DMS153 treated with DMSO at 0.1 percent for 48 hours (cell line): ENCODE data around the gene SCN2B.

ENCODE experiments used
- DNase-seq: peaks from one replicate; lab custom pipeline; 2025; ENCODE audit not compliant: unreplicated experiment; lab: John Stamatoyannopoulos, UW

The SCN2B gene

GRCh38 chr11:118154641-118155040, 21.8 kb downstream of the SCN2B start:
- DNase-seq, result no peak

- no peak for DNase-seq
Observed at GRCh38 chr11:118153976-118154375, 22.5 kb downstream of the SCN2B start.

GRCh38 chr11:118153516-118153915, 22.9 kb downstream of the SCN2B start:
- no peak for DNase-seq

GRCh38 chr11:118152552-118153471, 23.6 kb downstream of the SCN2B start, which contains the start of gene SCN4B:
TSS of gene SCN4B (minus strand) at chr11:118152823. CDS start at chr11:118152673, 150 bp downstream.
- DNase-seq, result peak; percentile 23

- no peak for DNase-seq
Observed at GRCh38 chr11:118152020-118152551, 24.4 kb downstream of the SCN2B start.

GRCh38 chr11:118151431-118151830, 25.0 kb downstream of the SCN2B start:
- DNase-seq, result no peak

- no peak for DNase-seq
Observed at GRCh38 chr11:118149493-118149892, 26.9 kb downstream of the SCN2B start.

GRCh38 chr11:118148856-118149255, 27.6 kb downstream of the SCN2B start:
- no peak for DNase-seq

- DNase-seq, result no peak
Observed at GRCh38 chr11:118148240-118148639, 28.2 kb downstream of the SCN2B start.

GRCh38 chr11:118147502-118147901, 28.9 kb downstream of the SCN2B start:
- DNase-seq, result no peak

- DNase-seq, result no peak
Observed at GRCh38 chr11:118146554-118146953, 29.9 kb downstream of the SCN2B start.

- DNase-seq, result peak; percentile 84
Observed at GRCh38 chr11:118145285-118146227, 30.9 kb downstream of the SCN2B start.

GRCh38 chr11:118144301-118145268, 31.9 kb downstream of the SCN2B start:
- DNase-seq, result no peak

- no peak for DNase-seq
Observed at GRCh38 chr11:118143661-118144185, 32.7 kb downstream of the SCN2B start.

- DNase-seq, result peak; percentile 22
Observed at GRCh38 chr11:118142809-118143208, 33.6 kb downstream of the SCN2B start.

GRCh38 chr11:118142081-118142480, 34.4 kb downstream of the SCN2B start:
- DNase-seq, result no peak

- no peak for DNase-seq
Observed at GRCh38 chr11:118139578-118139977, 36.9 kb downstream of the SCN2B start.

GRCh38 chr11:118138839-118139420, 37.5 kb downstream of the SCN2B start:
- no peak for DNase-seq

GRCh38 chr11:118136801-118137200, 39.6 kb downstream of the SCN2B start:
- DNase-seq, result no peak
